ENCODE measurements around the gene CSRNP3. TPM values are rescaled to one million over a fixed set of nuclear protein-coding genes. Genes with fewer than 3 reads are reported as not detected.

CSRNP3 gene
- total and polyA plus RNA-seq, 2 donors (not counting 1 experiment from before 2014, with no cell fraction given), result not detected

- Mint-ChIP-seq H3K27ac (no peak overlapping the region), H3K4me3 (no peak overlapping the region), H3K4me1 (no peaks in the 10 kb centered on the region), H3K27me3 (no peaks in the 10 kb centered on the region), H3K9me3 (ENCODE audit: insufficient read depth) (no peaks in the 10 kb centered on the region)
- Histone ChIP-seq H3K9ac (ENCODE audit: low read length) (no peak overlapping the region), H3K9me3 (ENCODE audit: control extremely low read depth in 1 of 3, control insufficient read depth in 2 of 3, insufficient read depth in 1 of 3, low read length in 2 of 3) (peaks cover 0 to 5% (median 0%) of the 10 kb centered on the region in 3 donors), H3K4me2 (replicated peaks; ENCODE audit: low read depth, low read length, poor library complexity, severe bottlenecking) (no peak overlapping the region), H3K36me3 (replicated peaks in 1 of 2; ENCODE audit: control extremely low read depth in 1 of 2, control insufficient read depth in 1 of 2, extremely low read depth in 1 of 2, insufficient read depth in 2 of 2, low read length in 1 of 2) (no peaks in the 10 kb centered on the region), H3K79me2 (ENCODE audit: control insufficient read depth, insufficient read depth, low read length) (no peaks in the 10 kb centered on the region), H3K4me1 (ENCODE audit: control insufficient read depth in 2 of 2, insufficient read depth in 2 of 2, low read length in 2 of 2) (no peaks in the 10 kb centered on the region), H3K27me3 (replicated peaks in 1 of 4; ENCODE audit: control extremely low read depth in 1 of 4, control insufficient read depth in 3 of 4, insufficient read depth in 4 of 4, low read length in 3 of 4) (no peaks in the 10 kb centered on the region), H3K4me3 (ENCODE audit: control extremely low read depth in 1 of 5, extremely low read depth in 1 of 5, insufficient read depth in 1 of 5, low read depth in 2 of 5, low read length in 4 of 5) (no peak overlapping the region), H4K20me1 (ENCODE audit: control insufficient read depth, insufficient read depth, low read length, poor library complexity, severe bottlenecking) (no peaks in the 10 kb centered on the region), H2AFZ (ENCODE audit: insufficient read depth, low read depth, low read length, poor library complexity, severe bottlenecking) (no peak overlapping the region), H3K27ac (ENCODE audit: low read length in 2 of 2) (no peak overlapping the region)
- 13% methylated on average over 1 of the region's 3 CpGs for WGBS (ENCODE audit: insufficient coverage)
- POLR2A ChIA-PET, result no interaction called here
- CTCF ChIA-PET, result no interaction called here
- DNase-seq (no peak), ATAC-seq (ENCODE audit: low read depth) (no peak)
- intact Hi-C loops (cut with micrococcal nuclease), result no loop called here
- TF ChIP-seq EZH2 (IDR thresholded peaks at IDR 0.05; ENCODE audit: borderline replicate concordance, insufficient read depth, low read depth, low read length, poor library complexity, severe bottlenecking) (no peak), CTCF (IDR thresholded peaks at IDR 0.05) (no peak)
Observed at GRCh38 chr2:165529130-165529529, 59.6 kb downstream of the CSRNP3 start.

DNA sequence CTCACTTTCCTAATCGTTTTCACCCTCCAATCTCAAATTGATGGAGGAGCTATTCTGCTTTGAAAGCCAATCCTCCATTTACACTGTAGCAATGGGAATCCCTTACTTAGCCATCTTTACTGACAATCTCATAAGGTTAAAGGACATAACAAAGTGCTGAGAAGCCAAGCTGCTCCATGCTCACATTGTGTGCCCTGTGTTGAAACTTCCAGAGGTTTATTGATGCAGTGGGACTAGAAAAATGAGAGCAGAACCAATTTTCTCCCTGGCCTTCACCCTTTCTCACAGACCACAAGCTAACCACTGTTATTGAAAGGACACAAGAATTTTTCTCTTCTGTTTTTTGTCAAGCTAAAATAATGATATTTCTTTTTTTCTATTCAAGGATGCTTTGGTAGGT lies 63.8 kb downstream of the CSRNP3 start:
- DNase-seq, result no peak
- TF ChIP-seq EZH2 (IDR thresholded peaks at IDR 0.05; ENCODE audit: borderline replicate concordance, insufficient read depth, low read depth, low read length, poor library complexity, severe bottlenecking) (no peak), CTCF (IDR thresholded peaks at IDR 0.05) (no peak)
- H3K4me2 ChIP-seq (replicated peaks; ENCODE audit: low read depth, low read length, poor library complexity, severe bottlenecking), result no peak overlapping the region
- H3K9me3 ChIP-seq (ENCODE audit: control extremely low read depth in 1 of 3, control insufficient read depth in 2 of 3, insufficient read depth in 1 of 3, low read length in 2 of 3), result peaks cover 0 to 5% (median 0%) of the 10 kb centered on the region in 3 donors
- intact Hi-C loops (cut with micrococcal nuclease), result no loop called here
- no CpG with 5 or more reads among the region's 1 CpG for WGBS (ENCODE audit: insufficient coverage)
- peaks cover 14% of the 10 kb centered on the region for H3K4me1 Mint-ChIP-seq
- peaks cover 0 to 8% of the 10 kb centered on the region in 2 donors for H3K4me1 ChIP-seq (ENCODE audit: control insufficient read depth in 2 of 2, insufficient read depth in 2 of 2, low read length in 2 of 2)
- H2AFZ ChIP-seq (ENCODE audit: insufficient read depth, low read depth, low read length, poor library complexity, severe bottlenecking), result no peak overlapping the region
- no peaks in the 10 kb centered on the region for H3K36me3 ChIP-seq (replicated peaks in 1 of 2; ENCODE audit: control extremely low read depth in 1 of 2, control insufficient read depth in 1 of 2, extremely low read depth in 1 of 2, insufficient read depth in 2 of 2, low read length in 1 of 2)
- ChIA-PET CTCF (no interaction called here), POLR2A (no interaction called here)
- H3K27me3 ChIP-seq (replicated peaks in 1 of 4; ENCODE audit: control extremely low read depth in 1 of 4, control insufficient read depth in 3 of 4, insufficient read depth in 4 of 4, low read length in 3 of 4), result peaks cover 0 to 3% (median 0%) of the 10 kb centered on the region in 4 experiments
- H3K4me3 Mint-ChIP-seq, result no peak overlapping the region
- H3K27me3 Mint-ChIP-seq, result no peaks in the 10 kb centered on the region
- no peak for ATAC-seq (ENCODE audit: low read depth)
- no peak overlapping the region for H3K27ac Mint-ChIP-seq
- H3K27ac ChIP-seq (ENCODE audit: low read length in 2 of 2), result no peak overlapping the region
- no peak overlapping the region for H3K9ac ChIP-seq (ENCODE audit: low read length)
- no peaks in the 10 kb centered on the region for H3K79me2 ChIP-seq (ENCODE audit: control insufficient read depth, insufficient read depth, low read length)
- H3K9me3 Mint-ChIP-seq (ENCODE audit: insufficient read depth), result no peaks in the 10 kb centered on the region
- H4K20me1 ChIP-seq (ENCODE audit: control insufficient read depth, insufficient read depth, low read length, poor library complexity, severe bottlenecking), result no peaks in the 10 kb centered on the region
- no peak overlapping the region for H3K4me3 ChIP-seq (ENCODE audit: control extremely low read depth in 1 of 5, extremely low read depth in 1 of 5, insufficient read depth in 1 of 5, low read depth in 2 of 5, low read length in 4 of 5)
